H1 (cell line): ENCODE measurements around the gene CAMTA1. TPM values are rescaled to one million over a fixed set of nuclear protein-coding genes. Genes with fewer than 3 reads are reported as not detected.
A peak's percentile ranks its signal among the peaks of the same experiment; 100 is the strongest.

ENCODE experiments used
- CTCF ChIA-PET: fragments of 300-600 bp; sonication (Branson Sonifier 250); formaldehyde crosslinking; loops from one replicate; lab custom pipeline; 2021; ENCODE audit not compliant: partially characterized antibody; lab: Charles Lee
- POLR2A ChIA-PET: fragments of 300-600 bp; sonication (Branson Sonifier 250); formaldehyde crosslinking; loops from one replicate; lab custom pipeline; 2021; ENCODE audit warnings: inconsistent platforms; ENCODE audit not compliant: partially characterized antibody; lab: Charles Lee
- DNase-seq, 2 experiments: peaks; one replicate each; pipeline versions ENCODE4 v3.0.0 to v3.0.0-alpha.2; 2010 to 2022; ENCODE audit warnings: low spot score in 2 of 2, low read depth in 1 of 2, mixed read lengths in 1 of 2
- FAIRE-seq: peaks from 2 replicates; lab custom pipeline; 2011; peaks lifted over from hg19 to GRCh38; lab: Jason Lieb, UNC
- H2AFZ ChIP-seq: 2 replicates; pipeline ENCODE4 v1.8.1; 2012; ENCODE audit warnings: low read length, inconsistent platforms
- H2AK5ac ChIP-seq: 2 replicates; pipeline ENCODE4 v1.6.1; 2013; ENCODE audit warnings: low read depth, low read length
- H2BK120ac ChIP-seq: replicated peaks from 2 replicates; pipeline ENCODE3; 2013; ENCODE audit warnings: low read depth, low read length, inconsistent platforms
- H2BK12ac ChIP-seq: 2 replicates; pipeline ENCODE4 v1.6.1; 2013; ENCODE audit warnings: low read depth, low read length
- H2BK15ac ChIP-seq: 2 replicates; pipeline ENCODE4 v1.6.1; 2013; ENCODE audit warnings: low read length
- H2BK20ac ChIP-seq: 2 replicates; pipeline ENCODE4 v1.6.1; 2013; ENCODE audit warnings: low read length
- H2BK5ac ChIP-seq: 2 replicates; pipeline ENCODE4 v1.6.1; 2013; ENCODE audit warnings: low read depth, low read length
- H3K14ac ChIP-seq: 2 replicates; pipeline ENCODE4 v1.6.1; 2013; ENCODE audit warnings: inconsistent platforms; ENCODE audit not compliant: insufficient read length
- H3K18ac ChIP-seq: 2 replicates; pipeline ENCODE4 v1.6.1; 2013; ENCODE audit warnings: low read length; ENCODE audit errors: extremely low read depth
- H3K23ac ChIP-seq: 2 replicates; pipeline ENCODE4 v1.6.1; 2013; ENCODE audit warnings: inconsistent platforms; ENCODE audit not compliant: insufficient read length
- H3K23me2 ChIP-seq: 2 replicates; pipeline ENCODE4 v1.6.1; 2013; ENCODE audit warnings: low read depth, low read length
- H3K27ac ChIP-seq: 2 replicates; pipeline ENCODE4 v1.6.1; 2011; ENCODE audit warnings: low read depth, low read length, inconsistent platforms
- H3K27me3 ChIP-seq, 4 experiments: replicated peaks in 1 of 4; 1 replicate in 1 of 4; 2 replicates in 3 of 4; pipeline versions ENCODE4 v1.6.1 to v1.8.1; 2011 to 2013; ENCODE audit warnings: low read length in 3 of 4, mild to moderate bottlenecking in 3 of 4, inconsistent platforms in 2 of 4, mixed read lengths in 2 of 4, moderate library complexity in 1 of 4; ENCODE audit not compliant: control insufficient read depth in 3 of 4, insufficient read depth in 3 of 4; ENCODE audit errors: extremely low read depth in 1 of 4
- H3K36me3 ChIP-seq, 4 experiments: 2 replicates each; pipeline versions ENCODE4 v1.6.1 to v1.8.1; 2011 to 2013; ENCODE audit warnings: mild to moderate bottlenecking in 4 of 4, low read length in 3 of 4, moderate library complexity in 2 of 4, control low read depth in 1 of 4, inconsistent platforms in 1 of 4; ENCODE audit not compliant: insufficient read depth in 4 of 4, control insufficient read depth in 2 of 4
- H3K4ac ChIP-seq: replicated peaks from 2 replicates; pipeline ENCODE3; 2013; ENCODE audit warnings: low read length, low read depth, mixed read lengths, inconsistent platforms; ENCODE audit not compliant: insufficient read length
- H3K4me1 ChIP-seq, 4 experiments: replicated peaks in 1 of 4; 1 replicate in 1 of 4; 2 replicates in 3 of 4; pipeline versions ENCODE4 v1.6.1 to v1.8.1; 2011 to 2013; ENCODE audit warnings: low read length in 3 of 4, inconsistent platforms in 2 of 4, mixed read lengths in 1 of 4; ENCODE audit not compliant: insufficient read depth in 4 of 4, control insufficient read depth in 3 of 4
- H3K4me2 ChIP-seq, 2 experiments: 2 replicates each; pipeline versions ENCODE4 v1.6.1 to v1.8.1; 2011 to 2013; ENCODE audit warnings: low read depth in 2 of 2, low read length in 2 of 2, control low read depth in 1 of 2, inconsistent platforms in 1 of 2, mild to moderate bottlenecking in 1 of 2; ENCODE audit not compliant: insufficient read depth in 1 of 2
- H3K4me3 ChIP-seq, 4 experiments: fragments of 200-600, 300-600 bp in 1 of 4; sonication (generic), shearing (Covaris generic), sonication (Bioruptor Twin) in 1 of 4; 2 replicates each; pipeline versions ENCODE4 v1.5.1 to v1.8.1; 2011 to 2016; ENCODE audit warnings: low read length in 4 of 4, low read depth in 3 of 4, control low read depth in 2 of 4, inconsistent platforms in 2 of 4, mild to moderate bottlenecking in 2 of 4, mixed read lengths in 1 of 4, moderate library complexity in 1 of 4; ENCODE audit not compliant: insufficient read depth in 2 of 4; ENCODE audit errors: extremely low read depth in 1 of 4
- H3K56ac ChIP-seq: replicated peaks from 2 replicates; pipeline ENCODE3; 2013; ENCODE audit warnings: low read depth, mild to moderate bottlenecking, mixed read lengths, low read length, inconsistent platforms; ENCODE audit not compliant: insufficient read length
- H3K79me1 ChIP-seq: 2 replicates; pipeline ENCODE4 v1.6.1; 2013; ENCODE audit warnings: low read depth, low read length, control low read depth
- H3K79me2 ChIP-seq, 2 experiments: 2 replicates each; pipeline versions ENCODE4 v1.6.1 to v1.8.1; 2012 to 2013; ENCODE audit warnings: low read length in 2 of 2, mild to moderate bottlenecking in 2 of 2, inconsistent platforms in 1 of 2; ENCODE audit not compliant: insufficient read depth in 2 of 2, control insufficient read depth in 1 of 2
- H3K9ac ChIP-seq, 4 experiments: replicated peaks in 1 of 4; 1 replicate in 1 of 4; 2 replicates in 3 of 4; pipeline versions ENCODE4 v1.6.1 to v1.8.1; 2011 to 2013; ENCODE audit warnings: low read depth in 3 of 4, low read length in 3 of 4, control low read depth in 2 of 4, mild to moderate bottlenecking in 2 of 4, moderate library complexity in 2 of 4, inconsistent platforms in 1 of 4; ENCODE audit errors: extremely low read depth in 1 of 4
- H3K9me3 ChIP-seq, 2 experiments: 2 replicates each; pipeline versions ENCODE4 v1.6.1 to v1.8.1; 2012 to 2013; ENCODE audit warnings: mild to moderate bottlenecking in 2 of 2, moderate library complexity in 2 of 2, control low read depth in 1 of 2, inconsistent platforms in 1 of 2, low read depth in 1 of 2, low read length in 1 of 2, mixed read lengths in 1 of 2; ENCODE audit not compliant: insufficient read depth in 2 of 2
- H4K20me1 ChIP-seq, 2 experiments: replicated peaks in 1 of 2; 2 replicates each; pipeline versions ENCODE3 to v1.8.1; 2011 to 2013; ENCODE audit warnings: inconsistent platforms in 2 of 2, low read length in 2 of 2, mild to moderate bottlenecking in 1 of 2; ENCODE audit not compliant: insufficient read depth in 2 of 2, control insufficient read depth in 1 of 2
- H4K5ac ChIP-seq: 2 replicates; pipeline ENCODE4 v1.6.1; 2013; ENCODE audit warnings: low read length, low read depth, mixed read lengths, inconsistent platforms; ENCODE audit not compliant: insufficient read length
- H4K8ac ChIP-seq: 2 replicates; pipeline ENCODE4 v1.8.0; 2013; ENCODE audit warnings: mild to moderate bottlenecking, moderate library complexity, low read length, inconsistent platforms; ENCODE audit not compliant: insufficient read depth; ENCODE audit errors: extremely low read depth
- H4K91ac ChIP-seq: replicated peaks from 2 replicates; pipeline ENCODE3; 2013; ENCODE audit warnings: low read length, mixed read lengths, inconsistent platforms; ENCODE audit not compliant: insufficient read length
- ATF3 ChIP-seq: IDR thresholded peaks from 2 replicates; pipeline ENCODE4 v1.6.1; 2011; ENCODE audit warnings: low read depth, mild to moderate bottlenecking, low read length; ENCODE audit not compliant: insufficient read depth
- BCL11A ChIP-seq, 2 experiments: IDR thresholded peaks; one replicate each; pipeline ENCODE4 v1.6.1; 2011; ENCODE audit warnings: low read depth in 2 of 2, low read length in 2 of 2, mild to moderate bottlenecking in 2 of 2
- BRCA1 ChIP-seq: IDR thresholded peaks from 2 replicates; pipeline ENCODE4 v1.6.1; 2012; ENCODE audit warnings: low read depth, low read length, improper control_type of control experiment
- CBX8 ChIP-seq: fragments of 300-800, 300-1000 bp; sonication (generic); IDR thresholded peaks from 2 replicates; pipeline ENCODE4 v1.7.1; 2016; ENCODE audit warnings: low read depth, low read length, borderline replicate concordance
- GABPA ChIP-seq: IDR thresholded peaks from 2 replicates; pipeline ENCODE4 v1.6.1; 2011; ENCODE audit warnings: mild to moderate bottlenecking, low read length, moderate library complexity, borderline replicate concordance; ENCODE audit not compliant: insufficient read depth
- HDAC6 ChIP-seq: IDR thresholded peaks from one replicate; pipeline ENCODE4 v1.7.1; 2012; ENCODE audit warnings: low read depth, mild to moderate bottlenecking, inconsistent platforms, low read length, moderate library complexity
- KDM4A ChIP-seq: IDR thresholded peaks from one replicate; pipeline ENCODE4 v1.7.1; 2012; ENCODE audit warnings: low read depth, mild to moderate bottlenecking, moderate library complexity, low read length, inconsistent platforms; ENCODE audit not compliant: severe bottlenecking
- SAP30 ChIP-seq: fragments of 300-600 bp; sonication (generic); IDR thresholded peaks from 2 replicates; pipeline ENCODE4 v1.7.1; 2012; ENCODE audit warnings: low read length, moderate library complexity, mild to moderate bottlenecking, inconsistent platforms; ENCODE audit not compliant: insufficient read depth, insufficient replicate concordance
- SIX5 ChIP-seq: IDR thresholded peaks from 2 replicates; pipeline ENCODE4 v1.6.1; 2011; ENCODE audit warnings: mild to moderate bottlenecking, low read depth, low read length
- SP1 ChIP-seq: IDR thresholded peaks from 2 replicates; pipeline ENCODE4 v1.6.1; 2011; ENCODE audit warnings: low read depth, low read length
- SP4 ChIP-seq: IDR thresholded peaks from 2 replicates; pipeline ENCODE4 v1.6.1; 2012; ENCODE audit warnings: low read length, inconsistent platforms
- SRF ChIP-seq: IDR thresholded peaks from 2 replicates; pipeline ENCODE4 v1.6.1; 2011; ENCODE audit warnings: mild to moderate bottlenecking, low read depth, low read length, moderate library complexity
- ZNF274 ChIP-seq: IDR thresholded peaks from 2 replicates; pipeline ENCODE4 v1.7.0; 2012; ENCODE audit warnings: low read length, borderline replicate concordance; ENCODE audit errors: extremely low read depth
- WGBS, 2 experiments: shearing (Covaris generic) in 1 of 2; methylation state at CpG; one replicate each; pipeline versions ENCODE4 v1.1.6 to v1.1.7; 2013 to 2015; ENCODE audit warnings: low lambda C conversion rate in 2 of 2, mixed read lengths in 2 of 2, inconsistent platforms in 1 of 2, low coverage in 1 of 2, missing lambda C conversion rate in 1 of 2; ENCODE audit not compliant: insufficient replicate concordance in 2 of 2, insufficient coverage in 1 of 2, insufficient read length in 1 of 2; ENCODE audit errors: extremely low coverage in 1 of 2, missing lambda C conversion rate in 1 of 2; 5-methylcytosine and 5-hydroxymethylcytosine counted together
- polyA plus RNA-seq, 7 experiments: library from polyadenylated mRNA; depleted of rRNA in 3 of 7; stranded (reverse) in 5 of 7; unstranded in 2 of 7; fragments of >200 nt in 5 of 7; fragments of 200-250 nt in 2 of 7; gene quantifications; 1 replicate in 5 of 7; 2 replicates in 1 of 7; 4 replicates in 1 of 7; pipeline versions ENCODE4 v1.2.1 to v1.2.3, GENCODE V29; 2011 to 2013; ENCODE audit warnings: missing spikeins in 2 of 7, mixed read lengths in 2 of 7
- total RNA-seq: library from RNA; stranded (reverse); fragmentation: NEBNext Ultra II Directional; extraction: Animal tissue kit (Norgen Biotek cat#: 25700); gene quantifications from 2 replicates; pipeline ENCODE4 v1.2.1, GENCODE V29; 2021

Gene CAMTA1
- total and polyA plus RNA-seq, 2 of the 8 experiments (the other 6 are each of a cell fraction or from before 2014, with no cell fraction given), result 65.0 to 119 TPM

GRCh38 chr1:7372477-7373120 is 587.3 kb downstream of the CAMTA1 start:
- H4K20me1 ChIP-seq, result no peaks in the 10 kb centered on the region
- no peaks in the 10 kb centered on the region for H3K23me2 ChIP-seq
- no peak overlapping the region for H2BK20ac ChIP-seq
- H4K5ac ChIP-seq, result no peak overlapping the region
- FAIRE-seq, result no peak
- POLR2A ChIA-PET, result no interaction called here
- H2BK120ac ChIP-seq, result no peak overlapping the region
- H3K4ac ChIP-seq, result no peak overlapping the region
- no peak overlapping the region for H3K4me2 ChIP-seq
- CTCF ChIA-PET, result no interaction called here
- H2AK5ac ChIP-seq, result peak overlapping the region; percentile 53; the same call in 1 of the 2 replicates
- H3K9ac ChIP-seq, result no peak overlapping the region
- peaks cover 0 to 11% (median 6%) of the 10 kb centered on the region in 4 experiments; a peak in 5 of 7 replicates for H3K4me1 ChIP-seq
- no peak for DNase-seq
- no peak overlapping the region for H3K56ac ChIP-seq
- no peaks in the 10 kb centered on the region for H3K36me3 ChIP-seq
- no peaks in the 10 kb centered on the region for H3K79me1 ChIP-seq
- no peak overlapping the region for H3K23ac ChIP-seq
- H3K27me3 ChIP-seq, result no peaks in the 10 kb centered on the region; a peak in 1 of 7 replicates
- H3K27ac ChIP-seq, result no peak overlapping the region
- H3K14ac ChIP-seq, result no peak overlapping the region
- no peak overlapping the region; the same call in 1 of the 2 replicates for H4K8ac ChIP-seq
- H3K4me3 ChIP-seq, result no peak overlapping the region
- H2BK15ac ChIP-seq, result peak overlapping the region; percentile 61; the same call in 1 of the 2 replicates
- H2AFZ ChIP-seq, result no peak overlapping the region
- 96% methylated on average over 19 of the region's 19 CpGs; no CpG with 5 or more reads in 1 of the 2 experiments for WGBS, 2 experiments
- H3K9me3 ChIP-seq, result no peaks in the 10 kb centered on the region
- no peak overlapping the region for H4K91ac ChIP-seq
- no peaks in the 10 kb centered on the region for H3K79me2 ChIP-seq
- 0 out of 2 replicates have a peak overlapping the region, but pooled peaks have one; percentile 17 for H2BK12ac ChIP-seq
- H2BK5ac ChIP-seq, result no peak overlapping the region
- H3K18ac ChIP-seq, result no peak overlapping the region
- TF ChIP-seq SP1 (no peak), BCL11A (IDR thresholded peaks at IDR 0.05; ENCODE audit: low read depth in 2 of 2, low read length in 2 of 2) (no peak), GABPA (no peak), SAP30 (no peak), SIX5 (no peak), SRF (no peak), KDM4A (no peak), ZNF274 (no peak), SP4 (no peak), HDAC6 (no peak), ATF3 (no peak), BRCA1 (no peak), CBX8 (no peak)
